22Rv1 (cell line): ENCODE data around the gene ZNF296.
A peak's percentile ranks its signal among the peaks of the same experiment; 100 is the strongest.

Source experiments
- H3K27ac ChIP-seq: fragments of 450-650 bp; 2 replicates; pipeline ENCODE4 v1.5.1; 2017
- CTCF ChIP-seq: fragments of 450-650 bp; IDR thresholded peaks from 2 replicates; pipeline ENCODE4 v1.5.1; 2017; ENCODE audit warnings: mild to moderate bottlenecking
- ZFX ChIP-seq: fragments of 450-650 bp; IDR thresholded peaks from 2 replicates; pipeline ENCODE4 v1.6.1; 2017; ENCODE audit warnings: antibody characterized with exemption, borderline replicate concordance

Gene ZNF296

GRCh38 chr19:45091031-45091923 is 15.0 kb upstream of the ZNF296 start:
- H3K27ac ChIP-seq = peak overlapping the region; percentile 97
- no peak for TF ChIP-seq ZFX
- peak; percentile 12; the same call in 1 of the 2 replicates for TF ChIP-seq CTCF

DNA sequence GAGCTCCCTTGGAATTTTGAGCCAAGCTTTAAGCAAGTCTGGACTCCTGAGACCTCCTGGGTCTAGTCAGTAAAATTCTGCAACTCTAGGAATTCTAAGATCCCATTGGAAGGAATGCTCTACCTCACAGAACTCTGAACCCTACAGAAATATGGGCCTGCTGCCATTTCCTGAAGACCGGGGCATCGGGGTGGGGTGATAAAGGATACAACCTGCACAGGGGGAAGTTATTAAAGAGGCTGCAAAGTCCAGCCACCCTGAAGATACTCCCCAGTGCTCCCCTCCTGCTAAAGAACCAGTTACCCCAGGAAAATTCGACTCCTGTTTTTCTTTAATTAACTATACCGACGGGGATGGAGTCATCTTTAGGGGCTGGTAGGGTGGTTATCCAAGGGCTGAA is 14.3 kb upstream of the ZNF296 start:
- TF ChIP-seq CTCF (no peak), ZFX (no peak)
- peak overlapping the region; percentile 97 for H3K27ac ChIP-seq

- no peak for TF ChIP-seq ZFX
- TF ChIP-seq CTCF = no peak
- peak overlapping the region; percentile 97 for H3K27ac ChIP-seq
These were observed 13.8 kb upstream of the ZNF296 start for GRCh38 chr19:45090034-45090433.

- no peak overlapping the region for H3K27ac ChIP-seq
- TF ChIP-seq CTCF = no peak
- no peak for TF ChIP-seq ZFX
These were observed 11.3 kb upstream of the ZNF296 start for GRCh38 chr19:45087531-45087930.

DNA sequence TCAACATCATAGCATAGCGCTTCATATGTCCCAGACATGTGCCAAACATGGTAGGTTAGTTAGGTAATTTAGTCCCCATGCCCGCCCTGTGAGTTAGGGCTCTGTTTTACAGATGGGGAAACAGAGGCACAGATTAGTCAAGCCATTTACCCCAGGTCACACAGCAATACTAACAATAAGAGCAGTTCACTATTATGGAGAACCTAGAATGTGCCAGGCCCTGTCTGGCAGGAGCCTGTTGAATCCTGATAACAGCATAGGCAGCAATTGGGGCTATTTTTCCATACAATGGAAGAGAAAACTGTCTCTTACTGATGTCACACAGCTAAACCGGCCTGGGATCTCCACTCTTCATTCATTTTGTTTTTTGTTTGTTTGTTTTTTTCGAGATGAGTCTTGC is 10.2 kb upstream of the ZNF296 start:
- no peak overlapping the region for H3K27ac ChIP-seq
- no peak for TF ChIP-seq ZFX
- TF ChIP-seq CTCF = no peak

- no peak for TF ChIP-seq ZFX
- TF ChIP-seq CTCF = no peak
- no peak overlapping the region for H3K27ac ChIP-seq
These were observed 5.9 kb upstream of the ZNF296 start for GRCh38 chr19:45082170-45082569.

DNA sequence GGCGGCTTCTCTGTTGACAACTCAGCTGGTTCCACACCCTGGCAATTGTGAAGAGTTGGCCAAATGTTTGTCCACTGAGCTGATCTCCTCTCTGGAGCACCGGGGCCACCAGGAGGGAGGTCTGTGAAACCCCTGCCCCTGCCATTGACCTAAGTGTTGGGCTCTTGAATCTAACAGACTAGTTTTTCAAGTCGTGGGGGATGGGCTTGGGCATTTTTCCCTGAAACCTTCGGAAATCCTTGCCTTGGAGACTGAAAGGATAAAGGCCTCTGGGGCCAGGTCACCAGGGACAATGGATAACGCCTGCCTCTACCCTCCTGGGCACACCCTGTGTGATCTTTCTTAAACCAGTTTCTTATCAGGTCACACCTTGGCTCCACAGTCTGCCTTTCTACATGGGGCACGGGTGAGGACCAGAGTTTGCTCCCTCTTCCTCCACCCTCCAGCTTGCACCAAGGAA is 3.7 kb upstream of the ZNF296 start:
- no peak for TF ChIP-seq ZFX
- TF ChIP-seq CTCF = no peak
- peak overlapping the region; percentile 66 for H3K27ac ChIP-seq
